ENCODE measurements around the gene IRF2BP1. TPM values are rescaled to one million over a fixed set of nuclear protein-coding genes. Genes with fewer than 3 reads are reported as not detected.
A peak's percentile ranks its signal among the peaks of the same experiment; 100 is the strongest.

The IRF2BP1 gene
- total RNA-seq, 1 donor from 2014 or later: 17.5 TPM

- no peak for TF ChIP-seq CTCF (IDR thresholded peaks at IDR 0.05)
- Mint-ChIP-seq H3K36me3 (ENCODE audit: low read depth) (no peaks in the 10 kb centered on the region), H3K4me1 (peaks cover 9% of the 10 kb centered on the region), H3K4me3 (peak overlapping the region; percentile 11), H3K27ac (no peak overlapping the region), H3K9me3 (no peaks in the 10 kb centered on the region), H3K27me3 (peaks cover 38% of the 10 kb centered on the region)
- peak; percentile 25 for ATAC-seq (ENCODE audit: low read depth)
- ChIA-PET POLR2A (no interaction called here), CTCF (no interaction called here)
- no peak for DNase-seq
- intact Hi-C loops (cut with micrococcal nuclease): no loop called here
Measured at GRCh38 chr19:45876411-45877197, 9.3 kb downstream of the IRF2BP1 start.

- ChIA-PET POLR2A (no interaction called here), CTCF (no interaction called here)
- intact Hi-C loops (cut with micrococcal nuclease): no loop called here
- Mint-ChIP-seq H3K9me3 (no peaks in the 10 kb centered on the region), H3K27me3 (peaks cover 39% of the 10 kb centered on the region), H3K27ac (no peak overlapping the region), H3K4me1 (peaks cover 7% of the 10 kb centered on the region), H3K36me3 (ENCODE audit: low read depth) (no peaks in the 10 kb centered on the region), H3K4me3 (peak overlapping the region; percentile 11)
- no peak for TF ChIP-seq CTCF (IDR thresholded peaks at IDR 0.05)
- ATAC-seq (ENCODE audit: low read depth) (peak; percentile 40), DNase-seq (no peak)
Measured at GRCh38 chr19:45876161-45876410, 9.9 kb downstream of the IRF2BP1 start.

GRCh38 chr19:45874620-45874966 is 11.3 kb downstream of the IRF2BP1 start:
- no peak for ATAC-seq (ENCODE audit: low read depth)

GRCh38 chr19:45873219-45873772 is 12.6 kb downstream of the IRF2BP1 start:
- CTCF ChIA-PET: interaction anchor here (0.7 kb wide), 1 partner anchor 368 kb away, joined by 3 read pairs; no protein-coding TSS in a partner anchor
- H3K27ac Mint-ChIP-seq: no peak overlapping the region

More at GRCh38 chr19:45874620-45874966, 11.3 kb downstream of the IRF2BP1 start:
- ChIA-PET CTCF (no interaction called here), POLR2A (no interaction called here)
- DNase-seq: no peak
- no peaks in the 10 kb centered on the region for H3K9me3 Mint-ChIP-seq
- intact Hi-C loops (cut with micrococcal nuclease): no loop called here
- no peaks in the 10 kb centered on the region for H3K36me3 Mint-ChIP-seq (ENCODE audit: low read depth)
- H3K27ac Mint-ChIP-seq: no peak overlapping the region
- TF ChIP-seq CTCF (IDR thresholded peaks at IDR 0.05): no peak
- H3K4me1 Mint-ChIP-seq: peaks cover 7% of the 10 kb centered on the region
- no peak overlapping the region for H3K4me3 Mint-ChIP-seq
- H3K27me3 Mint-ChIP-seq: peaks cover 34% of the 10 kb centered on the region

More at GRCh38 chr19:45873219-45873772, 12.6 kb downstream of the IRF2BP1 start:
- peaks cover 7% of the 10 kb centered on the region for H3K4me1 Mint-ChIP-seq
- H3K9me3 Mint-ChIP-seq: no peaks in the 10 kb centered on the region
- no peak for DNase-seq
- no peak for ATAC-seq (ENCODE audit: low read depth)
- POLR2A ChIA-PET: no interaction called here
- no peaks in the 10 kb centered on the region for H3K36me3 Mint-ChIP-seq (ENCODE audit: low read depth)
- no peak for TF ChIP-seq CTCF (IDR thresholded peaks at IDR 0.05)
- intact Hi-C loops (cut with micrococcal nuclease): no loop called here
- H3K27me3 Mint-ChIP-seq: peaks cover 28% of the 10 kb centered on the region
- H3K4me3 Mint-ChIP-seq: no peak overlapping the region
